Memory B cell (primary cell): Measurements from ENCODE around the gene TBL1Y.

ENCODE experiments used
- ATAC-seq: fragments of 150-1000 bp; cut with Tn5 transposase; 2 replicates; pipeline ENCODE4 v1.10.0; 2021; ENCODE audit warnings: low read depth, mild to moderate bottlenecking, moderate library complexity
- DNase-seq, 2 donors: peaks; one replicate each; pipeline ENCODE4 v3.0.0; 2022; ENCODE audit warnings: low spot score in 2 of 2
- H3K27ac Mint-ChIP-seq: one replicate; pipeline ENCODE4 v1.8.0; 2022; ENCODE audit warnings: mild to moderate bottlenecking, moderate library complexity, mixed read lengths
- H3K27me3 Mint-ChIP-seq: one replicate; pipeline ENCODE4 v1.8.0; 2022; ENCODE audit warnings: mixed read lengths
- H3K36me3 Mint-ChIP-seq: one replicate; pipeline ENCODE4 v1.8.0; 2022; ENCODE audit warnings: mild to moderate bottlenecking, mixed read lengths
- H3K4me1 Mint-ChIP-seq: one replicate; pipeline ENCODE4 v1.8.0; 2022; ENCODE audit warnings: mixed read lengths
- H3K4me3 Mint-ChIP-seq: one replicate; pipeline ENCODE4 v1.8.0; 2022; ENCODE audit warnings: mild to moderate bottlenecking, moderate library complexity, mixed read lengths
- H3K9me3 Mint-ChIP-seq: one replicate; pipeline ENCODE4 v1.8.0; 2022; ENCODE audit warnings: mixed read lengths

TBL1Y gene

DNA sequence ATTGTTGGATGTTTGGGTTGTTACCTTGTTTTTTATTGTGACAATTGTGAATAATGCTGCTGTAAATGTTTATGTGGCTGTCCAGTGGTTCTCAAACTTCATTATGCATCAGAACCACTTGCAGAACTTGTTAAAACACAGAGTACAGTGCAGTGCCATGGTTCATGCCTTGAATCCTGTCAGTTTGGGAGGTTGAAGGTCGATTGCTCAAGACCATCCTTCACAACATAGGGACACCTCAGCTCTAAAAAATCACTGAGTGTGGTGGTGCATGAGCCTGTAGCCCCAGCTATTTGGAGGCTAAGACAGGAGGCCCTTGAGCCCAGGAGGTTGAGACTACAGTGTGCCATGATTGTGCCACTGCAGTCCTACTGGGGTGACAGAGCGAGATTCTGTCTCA, 25.0 kb downstream of the TBL1Y start:
- H3K27ac Mint-ChIP-seq, result no peak overlapping the region
- H3K36me3 Mint-ChIP-seq, result no peaks in the 10 kb centered on the region
- no peak for DNase-seq
- no peak for ATAC-seq
- no peak overlapping the region for H3K4me3 Mint-ChIP-seq
- H3K4me1 Mint-ChIP-seq, result no peaks in the 10 kb centered on the region
- no peaks in the 10 kb centered on the region for H3K9me3 Mint-ChIP-seq
- H3K27me3 Mint-ChIP-seq, result no peaks in the 10 kb centered on the region

DNA sequence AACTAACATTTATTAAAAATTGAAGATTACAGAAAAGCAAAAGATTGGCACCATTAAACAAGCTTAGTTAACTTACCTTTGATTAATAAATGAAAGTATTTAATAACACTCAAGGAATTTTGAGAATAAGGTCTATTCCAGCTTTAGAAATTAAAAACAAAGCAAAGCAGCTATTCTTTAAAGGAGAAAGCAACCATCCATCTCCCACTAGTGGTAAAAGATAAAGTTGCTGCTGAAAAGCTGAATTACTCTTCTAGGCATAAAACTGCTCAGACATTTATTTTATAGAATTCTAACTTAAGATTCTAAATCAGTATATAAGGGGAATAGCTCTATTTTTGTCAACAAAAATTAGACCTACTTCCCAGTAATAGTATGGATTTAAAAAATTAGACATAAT, 37.2 kb downstream of the TBL1Y start:
- no peak for DNase-seq
- Mint-ChIP-seq H3K4me3 (no peak overlapping the region), H3K9me3 (no peaks in the 10 kb centered on the region), H3K27me3 (peaks cover 6% of the 10 kb centered on the region), H3K4me1 (no peaks in the 10 kb centered on the region), H3K27ac (no peak overlapping the region), H3K36me3 (no peaks in the 10 kb centered on the region)
- ATAC-seq, result no peak

DNA sequence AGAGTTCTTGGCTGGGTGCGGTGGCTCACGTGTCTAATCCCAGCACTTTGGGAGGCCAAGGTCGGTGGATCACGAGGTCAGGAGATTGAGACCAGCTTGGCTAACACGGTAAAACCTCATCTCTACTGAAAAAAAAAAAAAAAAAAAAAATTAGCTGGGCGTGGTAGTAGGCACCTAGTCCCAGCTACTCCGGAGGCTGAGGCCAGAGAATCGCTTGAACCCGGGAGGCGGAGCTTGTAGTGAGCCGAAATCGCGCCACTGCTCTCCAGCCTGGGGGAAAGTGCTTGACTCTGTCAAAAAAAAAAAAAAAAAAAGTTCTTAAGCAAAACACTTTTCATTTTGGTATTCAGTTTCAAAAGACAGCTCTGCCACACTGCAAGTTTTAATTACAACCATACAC, 37.9 kb downstream of the TBL1Y start:
- H3K4me3 Mint-ChIP-seq, result no peak overlapping the region
- no peaks in the 10 kb centered on the region for H3K4me1 Mint-ChIP-seq
- H3K27me3 Mint-ChIP-seq, result peaks cover 6% of the 10 kb centered on the region
- no peak overlapping the region for H3K27ac Mint-ChIP-seq
- ATAC-seq (no peak), DNase-seq (no peak)
- H3K9me3 Mint-ChIP-seq, result no peaks in the 10 kb centered on the region
- no peaks in the 10 kb centered on the region for H3K36me3 Mint-ChIP-seq

DNA sequence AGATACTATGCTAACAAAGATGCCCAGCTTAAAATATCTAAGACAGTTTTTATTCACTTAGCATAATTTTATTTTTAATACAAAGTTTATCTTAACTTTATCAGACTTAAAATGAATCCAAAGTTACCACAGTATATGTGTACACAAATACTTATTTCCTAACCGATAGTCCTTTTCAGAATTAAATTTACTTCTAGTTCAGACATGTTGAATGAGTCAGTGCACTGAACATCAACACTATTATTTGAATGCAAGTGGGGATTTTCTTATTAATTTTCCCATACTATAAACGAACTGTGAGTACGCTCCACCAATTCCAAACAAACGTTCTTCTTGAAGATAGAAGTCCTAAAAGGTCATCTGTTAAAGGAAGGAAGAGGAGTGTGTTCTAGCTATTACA, 39.5 kb downstream of the TBL1Y start:
- H3K4me3 Mint-ChIP-seq, result no peak overlapping the region
- no peaks in the 10 kb centered on the region for H3K4me1 Mint-ChIP-seq
- peaks cover 5% of the 10 kb centered on the region for H3K27me3 Mint-ChIP-seq
- DNase-seq, result no peak
- H3K9me3 Mint-ChIP-seq, result no peaks in the 10 kb centered on the region
- no peak overlapping the region for H3K27ac Mint-ChIP-seq
- no peaks in the 10 kb centered on the region for H3K36me3 Mint-ChIP-seq
- ATAC-seq, result no peak

DNA sequence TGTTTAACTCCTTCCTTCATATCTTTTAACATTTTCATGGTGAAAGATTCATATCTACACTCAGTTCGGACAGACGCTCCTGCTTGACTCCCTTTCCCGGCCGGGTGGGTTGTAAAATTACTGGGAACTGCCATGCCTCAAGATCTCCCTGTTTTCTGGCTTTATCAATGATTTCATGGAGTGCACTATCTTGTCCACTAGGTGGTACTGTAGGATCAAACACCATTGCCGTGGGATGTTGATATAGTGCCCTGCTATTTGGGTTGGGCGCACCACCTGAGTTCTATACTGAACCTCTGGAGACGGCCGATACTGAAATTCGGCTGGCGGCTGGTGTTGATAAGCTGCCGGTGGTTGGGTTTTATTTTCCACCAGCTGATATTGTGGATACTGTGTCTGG, 54.2 kb downstream of the TBL1Y start:
- Mint-ChIP-seq H3K27me3 (no peaks in the 10 kb centered on the region), H3K4me3 (no peak overlapping the region), H3K36me3 (no peaks in the 10 kb centered on the region), H3K9me3 (no peaks in the 10 kb centered on the region), H3K27ac (no peak overlapping the region), H3K4me1 (peaks cover 2% of the 10 kb centered on the region)
- ATAC-seq (peak; percentile 42), DNase-seq (peak in 1 of 2 donors; percentile 5)

DNA sequence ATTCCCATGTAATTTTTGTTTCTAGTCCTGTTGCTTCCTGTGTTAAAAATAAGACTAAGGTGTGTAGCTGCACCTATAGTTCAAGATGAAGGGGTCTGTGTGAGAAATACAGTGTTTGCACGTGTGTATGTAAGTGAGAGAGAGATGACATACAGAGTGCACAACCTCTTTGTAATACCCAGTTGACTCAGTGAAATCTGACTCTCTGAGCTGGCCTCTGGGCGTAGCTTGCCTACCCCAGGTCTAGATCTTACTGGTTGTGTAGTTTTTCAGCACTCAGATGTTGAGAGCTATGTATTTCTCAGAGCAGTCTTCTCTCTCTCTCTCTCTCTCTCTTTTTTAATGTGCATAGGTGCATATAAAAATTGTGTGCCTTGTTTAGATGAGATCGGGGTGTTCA, 56.0 kb downstream of the TBL1Y start:
- H3K27me3 Mint-ChIP-seq, result no peaks in the 10 kb centered on the region
- ATAC-seq (no peak), DNase-seq (no peak)
- no peak overlapping the region for H3K4me3 Mint-ChIP-seq
- no peaks in the 10 kb centered on the region for H3K9me3 Mint-ChIP-seq
- H3K27ac Mint-ChIP-seq, result no peak overlapping the region
- H3K4me1 Mint-ChIP-seq, result peaks cover 2% of the 10 kb centered on the region
- no peaks in the 10 kb centered on the region for H3K36me3 Mint-ChIP-seq

DNA sequence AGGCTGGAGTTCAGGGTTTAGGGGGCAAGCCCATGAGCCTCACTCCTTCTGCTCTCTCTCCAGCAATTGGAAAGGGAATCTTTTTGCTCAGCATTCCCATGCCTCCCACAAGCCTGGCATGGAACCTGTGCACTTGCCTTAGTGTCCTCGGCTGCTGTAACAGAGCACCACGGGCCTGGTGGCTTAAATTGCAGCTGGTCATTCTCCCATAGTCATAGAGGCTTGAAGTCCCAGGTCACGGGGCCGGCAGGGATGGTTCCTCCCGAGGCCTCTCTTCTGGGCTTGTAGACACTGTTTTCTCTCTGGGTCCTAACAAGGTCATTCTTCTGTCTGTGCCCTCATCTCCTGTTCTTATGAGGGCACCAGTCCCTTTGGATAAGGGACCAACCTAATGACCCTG, 57.2 kb downstream of the TBL1Y start:
- ATAC-seq, result no peak
- Mint-ChIP-seq H3K27ac (no peak overlapping the region), H3K4me1 (peaks cover 2% of the 10 kb centered on the region), H3K4me3 (no peak overlapping the region), H3K36me3 (no peaks in the 10 kb centered on the region), H3K9me3 (no peaks in the 10 kb centered on the region), H3K27me3 (no peaks in the 10 kb centered on the region)
- no peak for DNase-seq

DNA sequence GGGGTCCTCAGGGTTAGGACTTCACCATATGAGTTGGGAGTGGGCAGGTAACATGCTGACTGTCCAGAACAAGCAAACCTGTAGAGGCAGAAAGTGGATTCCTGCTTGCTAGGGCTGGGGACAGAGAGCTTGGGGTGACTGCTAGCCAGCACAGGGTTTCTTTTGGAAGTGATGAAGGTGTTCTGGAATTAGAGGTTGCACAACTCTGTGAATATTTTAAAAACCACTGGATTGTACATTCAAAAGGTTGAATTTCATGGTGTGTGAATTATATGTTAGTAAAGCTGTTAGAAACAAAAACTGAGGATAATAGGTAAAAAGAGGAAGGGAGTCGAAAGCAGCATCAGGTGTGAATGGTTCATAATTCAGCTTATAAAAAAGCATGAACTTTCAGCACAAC, 57.7 kb downstream of the TBL1Y start:
- peaks cover 2% of the 10 kb centered on the region for H3K4me1 Mint-ChIP-seq
- H3K27ac Mint-ChIP-seq, result no peak overlapping the region
- H3K36me3 Mint-ChIP-seq, result no peaks in the 10 kb centered on the region
- no peaks in the 10 kb centered on the region for H3K27me3 Mint-ChIP-seq
- no peak overlapping the region for H3K4me3 Mint-ChIP-seq
- no peaks in the 10 kb centered on the region for H3K9me3 Mint-ChIP-seq
- no peak for DNase-seq
- ATAC-seq, result no peak

DNA sequence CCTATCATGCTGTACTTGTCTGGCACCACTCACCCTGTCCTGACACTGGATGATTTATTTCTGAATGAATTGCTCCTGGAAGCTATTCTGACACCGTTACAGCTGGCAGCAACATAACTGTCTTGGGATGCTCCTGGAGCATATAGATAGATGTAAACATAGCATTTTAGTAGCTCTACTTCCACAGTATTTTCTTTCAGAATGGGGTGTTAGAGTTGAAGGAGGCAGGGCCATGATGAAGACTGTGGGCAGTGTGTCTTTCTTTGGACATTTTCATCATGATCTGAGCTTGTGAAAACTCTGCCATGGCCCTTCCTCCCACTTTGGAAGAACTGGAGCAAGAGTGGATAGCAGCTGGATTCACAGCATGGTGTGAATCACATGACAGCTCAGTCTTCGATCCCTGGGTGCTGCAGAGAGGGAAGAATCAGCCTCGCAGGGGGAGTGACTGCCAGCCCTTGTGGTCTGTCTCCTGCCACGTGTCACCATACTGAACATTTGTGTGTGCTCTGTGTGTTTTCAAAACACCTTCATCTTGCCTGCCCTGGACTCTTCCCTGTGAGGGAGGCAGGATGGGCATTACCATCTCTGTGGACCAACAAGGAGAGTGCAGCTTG, 61.9 kb downstream of the TBL1Y start:
- Mint-ChIP-seq H3K4me1 (no peaks in the 10 kb centered on the region), H3K4me3 (no peak overlapping the region), H3K27me3 (no peaks in the 10 kb centered on the region), H3K9me3 (no peaks in the 10 kb centered on the region), H3K27ac (no peak overlapping the region), H3K36me3 (no peaks in the 10 kb centered on the region)
- ATAC-seq (no peak), DNase-seq (no peak)

DNA sequence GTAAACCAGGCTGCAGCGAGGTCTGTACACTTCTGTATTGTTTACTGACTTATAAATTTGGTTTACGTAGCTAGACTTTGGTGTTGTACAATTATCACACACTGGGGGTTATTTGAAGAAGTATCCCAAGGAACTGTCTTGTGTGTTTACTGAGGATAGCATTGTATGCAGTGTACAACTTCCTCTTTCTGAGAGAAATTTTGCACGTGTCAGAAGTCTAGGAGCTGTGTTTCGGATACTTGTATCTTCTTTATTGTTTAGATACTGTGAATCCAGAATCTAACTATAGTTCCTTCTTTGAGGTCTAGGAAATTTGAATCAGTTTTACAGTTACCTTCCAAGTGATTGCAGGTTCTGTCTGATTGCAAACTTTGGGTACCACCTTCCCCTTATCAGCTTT, 64.5 kb downstream of the TBL1Y start:
- no peak for DNase-seq
- Mint-ChIP-seq H3K9me3 (no peaks in the 10 kb centered on the region), H3K36me3 (no peaks in the 10 kb centered on the region)

DNA sequence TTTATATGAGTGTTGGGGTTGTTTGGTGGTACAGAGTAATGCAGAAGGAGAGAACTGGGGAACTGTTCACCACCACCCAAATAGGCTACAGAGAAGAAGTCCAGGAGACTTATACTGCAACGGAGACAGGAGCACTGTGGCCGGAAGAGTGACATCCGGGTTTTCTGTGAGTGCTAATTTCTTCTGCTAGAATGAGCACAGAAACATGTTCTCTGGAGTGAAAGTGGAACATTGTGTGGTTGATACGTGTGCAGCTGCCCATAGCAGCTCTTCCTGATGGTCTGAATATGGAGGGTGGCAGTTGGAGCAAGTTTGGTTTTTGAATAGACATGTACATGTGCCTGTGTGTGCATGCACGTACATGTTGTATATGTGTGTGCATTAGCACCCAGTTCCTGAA, 67.3 kb downstream of the TBL1Y start:
- Mint-ChIP-seq H3K27ac (no peak overlapping the region), H3K4me1 (no peaks in the 10 kb centered on the region)

More for the DNA sequence above, 64.5 kb downstream of the TBL1Y start:
- Mint-ChIP-seq H3K27me3 (no peaks in the 10 kb centered on the region), H3K4me3 (no peak overlapping the region), H3K4me1 (no peaks in the 10 kb centered on the region), H3K27ac (no peak overlapping the region)
- no peak for ATAC-seq

DNA sequence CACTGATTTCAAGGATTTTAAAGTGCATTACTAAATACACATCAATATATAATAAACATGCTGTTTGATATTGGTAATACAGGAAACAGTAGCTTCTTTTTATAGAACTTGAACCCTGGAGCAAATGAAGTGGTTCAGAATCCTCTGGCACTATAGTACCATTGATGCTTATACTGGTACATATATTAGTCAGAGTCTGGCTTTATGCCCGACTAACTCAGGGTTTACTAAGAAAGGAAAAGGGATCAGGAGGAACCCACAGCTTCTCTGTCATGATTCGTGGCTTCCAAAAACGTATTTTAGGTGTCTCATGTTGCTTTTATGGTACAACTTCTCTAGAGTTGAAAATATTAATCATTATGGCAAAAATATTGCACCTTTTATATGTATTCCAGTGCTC, 72.7 kb downstream of the TBL1Y start:
- no peak overlapping the region for H3K4me3 Mint-ChIP-seq
- H3K9me3 Mint-ChIP-seq, result peaks cover 2% of the 10 kb centered on the region
- H3K27ac Mint-ChIP-seq, result no peak overlapping the region
- ATAC-seq (no peak), DNase-seq (no peak)
- no peaks in the 10 kb centered on the region for H3K27me3 Mint-ChIP-seq
- H3K4me1 Mint-ChIP-seq, result no peaks in the 10 kb centered on the region
- H3K36me3 Mint-ChIP-seq, result no peaks in the 10 kb centered on the region

More for the DNA sequence above, 67.3 kb downstream of the TBL1Y start:
- Mint-ChIP-seq H3K4me3 (no peak overlapping the region), H3K36me3 (no peaks in the 10 kb centered on the region), H3K27me3 (no peaks in the 10 kb centered on the region), H3K9me3 (peaks cover 2% of the 10 kb centered on the region)
- ATAC-seq (no peak), DNase-seq (no peak)

DNA sequence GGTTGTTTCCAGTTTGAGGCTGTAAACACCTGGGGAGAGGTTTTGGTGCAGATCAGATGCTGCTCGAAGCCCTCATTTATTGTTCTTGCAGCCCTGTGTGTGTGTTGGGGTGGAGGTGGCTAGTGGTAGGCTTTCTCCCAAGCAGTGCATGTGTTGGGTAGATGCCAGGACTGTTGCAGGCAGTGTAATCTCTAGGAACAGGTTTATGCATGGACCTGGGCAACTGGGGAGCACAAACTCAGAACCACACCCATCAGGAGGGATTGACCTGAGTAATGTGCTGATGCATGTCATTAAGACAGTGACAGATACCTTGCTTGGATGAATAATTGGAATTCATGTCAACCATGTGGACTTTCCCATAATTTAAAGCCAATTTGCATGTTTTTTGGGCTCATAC, 77.3 kb downstream of the TBL1Y start:
- H3K27me3 Mint-ChIP-seq, result no peaks in the 10 kb centered on the region
- no peaks in the 10 kb centered on the region for H3K36me3 Mint-ChIP-seq
- no peak overlapping the region for H3K27ac Mint-ChIP-seq
- no peak for DNase-seq
- H3K4me3 Mint-ChIP-seq, result no peak overlapping the region
- H3K9me3 Mint-ChIP-seq, result no peaks in the 10 kb centered on the region
- no peak for ATAC-seq
- H3K4me1 Mint-ChIP-seq, result no peaks in the 10 kb centered on the region

DNA sequence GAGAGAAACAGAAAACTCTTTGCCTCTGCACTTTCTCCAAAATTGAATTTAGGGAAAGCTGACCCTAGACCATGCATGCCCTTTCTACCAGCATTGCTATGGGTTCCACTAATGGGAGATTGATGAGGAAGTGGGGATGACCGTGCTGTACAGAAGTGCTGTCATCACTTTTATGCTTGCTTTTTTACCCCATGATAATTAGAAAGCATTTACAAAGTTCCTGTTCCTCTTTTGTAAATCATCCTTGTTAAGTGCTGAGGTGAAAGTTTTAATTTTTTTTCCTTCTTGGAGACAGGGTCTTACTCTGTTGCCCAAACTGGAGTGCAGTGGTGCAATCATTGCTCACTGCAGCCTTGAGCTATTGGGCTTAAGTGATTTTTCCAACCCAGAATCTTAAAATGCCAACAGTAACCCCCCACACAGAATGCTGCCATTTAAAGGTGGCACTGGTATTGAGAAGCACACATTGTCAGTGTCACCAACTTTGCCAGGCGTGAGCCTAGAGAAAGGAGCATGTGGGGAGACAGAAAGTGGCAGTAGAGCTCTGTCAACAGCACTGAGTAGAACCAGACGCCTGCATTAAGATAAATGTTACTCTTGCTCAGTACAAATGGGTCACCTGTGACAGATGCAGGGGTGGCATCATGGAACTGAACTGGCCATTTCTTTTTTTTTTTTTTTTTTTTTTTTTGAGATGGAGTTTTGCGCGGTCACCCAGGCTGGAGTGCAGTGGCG, 79.6 kb downstream of the TBL1Y start:
- H3K36me3 Mint-ChIP-seq, result no peaks in the 10 kb centered on the region
- no peak overlapping the region for H3K4me3 Mint-ChIP-seq
- ATAC-seq, result no peak
- H3K27me3 Mint-ChIP-seq, result no peaks in the 10 kb centered on the region
- H3K9me3 Mint-ChIP-seq, result no peaks in the 10 kb centered on the region
- no peak for DNase-seq
- H3K27ac Mint-ChIP-seq, result no peak overlapping the region
- no peaks in the 10 kb centered on the region for H3K4me1 Mint-ChIP-seq

DNA sequence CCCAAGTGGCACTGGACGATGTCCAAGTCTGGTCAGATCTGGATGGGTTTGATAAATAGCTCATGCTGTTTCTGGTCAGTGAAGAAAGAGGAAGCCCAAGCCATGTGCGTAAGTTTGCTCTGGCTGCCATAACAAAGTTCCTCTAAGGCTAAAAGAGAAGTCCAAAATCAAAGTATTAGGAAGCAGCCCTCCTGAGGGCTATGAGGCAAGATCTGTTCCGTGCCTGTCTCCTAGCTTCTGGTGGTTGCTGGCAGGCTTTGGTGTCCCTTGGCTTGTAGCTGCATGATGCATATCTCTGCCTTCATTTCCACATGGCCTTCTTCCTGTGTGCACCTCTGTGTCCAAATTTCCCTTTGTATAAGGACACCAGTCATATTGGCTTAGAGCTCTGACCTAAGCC, 81.5 kb downstream of the TBL1Y start:
- Mint-ChIP-seq H3K9me3 (no peaks in the 10 kb centered on the region), H3K4me3 (no peak overlapping the region)

More for the DNA sequence above, 81.5 kb downstream of the TBL1Y start:
- no peaks in the 10 kb centered on the region for H3K36me3 Mint-ChIP-seq
- H3K27ac Mint-ChIP-seq, result no peak overlapping the region
- ATAC-seq, result no peak
- H3K4me1 Mint-ChIP-seq, result no peaks in the 10 kb centered on the region
- DNase-seq, result no peak
- no peaks in the 10 kb centered on the region for H3K27me3 Mint-ChIP-seq
